Measurements from ENCODE around the gene LRSAM1.
A peak's percentile ranks its signal among the peaks of the same experiment; 100 is the strongest.

The LRSAM1 gene

DNA sequence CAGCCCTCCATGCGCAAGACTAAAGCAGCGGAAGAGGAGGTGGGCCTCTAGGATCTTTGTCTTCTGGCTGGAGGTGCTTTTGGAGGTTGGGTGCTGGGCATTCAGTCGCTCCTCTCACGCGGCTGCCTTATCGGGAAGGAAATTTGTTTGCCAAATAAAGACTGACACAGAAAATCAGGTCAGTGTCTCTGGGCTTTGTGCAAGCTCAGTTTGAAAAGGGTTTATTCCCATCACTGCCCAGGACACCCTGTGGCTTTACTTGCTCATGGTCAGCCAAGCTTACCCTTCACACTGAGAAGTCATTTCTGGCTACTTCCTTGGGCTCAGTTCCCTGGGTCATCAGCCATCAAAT lies 43.8 kb upstream of the LRSAM1 start:
- TF ChIP-seq, protein P1, sequence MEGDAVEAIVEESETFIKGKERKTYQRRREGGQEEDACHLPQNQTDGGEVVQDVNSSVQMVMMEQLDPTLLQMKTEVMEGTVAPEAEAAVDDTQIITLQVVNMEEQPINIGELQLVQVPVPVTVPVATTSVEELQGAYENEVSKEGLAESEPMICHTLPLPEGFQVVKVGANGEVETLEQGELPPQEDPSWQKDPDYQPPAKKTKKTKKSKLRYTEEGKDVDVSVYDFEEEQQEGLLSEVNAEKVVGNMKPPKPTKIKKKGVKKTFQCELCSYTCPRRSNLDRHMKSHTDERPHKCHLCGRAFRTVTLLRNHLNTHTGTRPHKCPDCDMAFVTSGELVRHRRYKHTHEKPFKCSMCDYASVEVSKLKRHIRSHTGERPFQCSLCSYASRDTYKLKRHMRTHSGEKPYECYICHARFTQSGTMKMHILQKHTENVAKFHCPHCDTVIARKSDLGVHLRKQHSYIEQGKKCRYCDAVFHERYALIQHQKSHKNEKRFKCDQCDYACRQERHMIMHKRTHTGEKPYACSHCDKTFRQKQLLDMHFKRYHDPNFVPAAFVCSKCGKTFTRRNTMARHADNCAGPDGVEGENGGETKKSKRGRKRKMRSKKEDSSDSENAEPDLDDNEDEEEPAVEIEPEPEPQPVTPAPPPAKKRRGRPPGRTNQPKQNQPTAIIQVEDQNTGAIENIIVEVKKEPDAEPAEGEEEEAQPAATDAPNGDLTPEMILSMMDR (conservative IDR thresholded peaks at IDR 0.05; ENCODE audit: low read depth, low read length), result no peak
- DNase-seq (ENCODE audit: low read depth), result no peak

DNA sequence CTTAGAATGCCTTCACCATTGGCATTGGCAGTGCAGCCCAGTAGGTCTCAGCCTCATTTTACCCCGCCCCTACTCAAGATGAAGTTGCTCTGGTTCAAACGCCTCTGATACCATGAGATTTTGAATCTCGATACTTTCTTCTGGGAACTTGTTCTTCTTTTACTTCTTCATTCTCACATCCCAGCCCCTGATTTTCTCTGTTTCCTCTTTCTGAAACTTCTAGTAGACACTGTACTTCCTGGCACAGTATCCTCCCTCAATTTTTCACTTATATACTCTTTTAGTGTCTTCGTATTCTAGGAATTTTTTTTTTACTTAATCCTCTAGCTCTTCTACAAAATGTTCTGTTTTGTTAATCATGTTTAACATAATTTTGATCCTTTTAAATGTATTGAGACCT lies 40.2 kb upstream of the LRSAM1 start:
- TF ChIP-seq, protein P1 (conservative IDR thresholded peaks at IDR 0.05; ENCODE audit: low read depth, low read length), result no peak
- no peak for DNase-seq (ENCODE audit: low read depth)
- H3K4me3 ChIP-seq (ENCODE audit: low read depth, low read length), result no peak overlapping the region

More for the DNA sequence above, 43.8 kb upstream of the LRSAM1 start:
- no peak overlapping the region for H3K4me3 ChIP-seq (ENCODE audit: low read depth, low read length)

DNA sequence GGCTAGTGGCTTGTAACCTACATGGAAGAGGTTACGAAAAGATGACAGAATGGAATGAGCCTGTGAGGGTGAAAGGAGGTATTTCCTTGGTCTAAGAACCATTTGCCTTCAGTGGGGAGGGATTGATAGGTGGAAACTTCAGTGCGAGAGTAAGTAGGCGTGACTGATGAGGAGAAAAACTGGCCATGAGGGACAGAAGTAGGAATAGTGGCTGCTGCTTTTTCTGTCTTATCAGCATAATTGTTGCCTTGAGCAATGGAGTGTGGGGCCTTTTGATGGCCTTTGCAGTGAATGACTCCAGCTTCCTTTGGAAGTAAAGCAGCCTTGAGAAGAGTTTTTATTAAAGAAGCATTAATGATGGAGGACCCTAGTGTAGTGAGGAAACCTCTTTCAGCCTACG lies 36.2 kb upstream of the LRSAM1 start:
- H3K4me3 ChIP-seq (ENCODE audit: low read depth, low read length), result no peak overlapping the region
- TF ChIP-seq, protein P1 (conservative IDR thresholded peaks at IDR 0.05; ENCODE audit: low read depth, low read length), result no peak
- DNase-seq (ENCODE audit: low read depth), result no peak

DNA sequence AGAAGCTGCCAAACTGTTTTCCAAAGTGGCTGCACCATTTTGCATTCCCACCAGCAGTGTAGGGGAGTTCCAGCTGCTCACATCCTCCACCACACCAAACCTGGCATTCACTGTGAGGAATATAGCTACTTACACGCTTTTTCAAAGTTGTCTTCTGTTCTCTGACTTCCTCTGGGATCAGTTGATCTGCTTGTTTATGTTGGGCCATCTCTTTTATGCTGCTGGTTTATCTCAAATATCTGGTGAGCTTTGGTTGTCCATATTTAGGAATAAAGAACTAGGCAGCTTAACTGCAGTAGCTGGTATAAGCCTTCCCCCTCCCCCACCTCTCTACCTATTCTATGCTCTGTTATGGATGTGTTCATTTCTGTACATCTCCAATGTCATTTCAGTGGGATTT lies 35.7 kb upstream of the LRSAM1 start:
- TF ChIP-seq, protein P1 (conservative IDR thresholded peaks at IDR 0.05; ENCODE audit: low read depth, low read length), result no peak
- H3K4me3 ChIP-seq (ENCODE audit: low read depth, low read length), result no peak overlapping the region
- DNase-seq (ENCODE audit: low read depth), result no peak

DNA sequence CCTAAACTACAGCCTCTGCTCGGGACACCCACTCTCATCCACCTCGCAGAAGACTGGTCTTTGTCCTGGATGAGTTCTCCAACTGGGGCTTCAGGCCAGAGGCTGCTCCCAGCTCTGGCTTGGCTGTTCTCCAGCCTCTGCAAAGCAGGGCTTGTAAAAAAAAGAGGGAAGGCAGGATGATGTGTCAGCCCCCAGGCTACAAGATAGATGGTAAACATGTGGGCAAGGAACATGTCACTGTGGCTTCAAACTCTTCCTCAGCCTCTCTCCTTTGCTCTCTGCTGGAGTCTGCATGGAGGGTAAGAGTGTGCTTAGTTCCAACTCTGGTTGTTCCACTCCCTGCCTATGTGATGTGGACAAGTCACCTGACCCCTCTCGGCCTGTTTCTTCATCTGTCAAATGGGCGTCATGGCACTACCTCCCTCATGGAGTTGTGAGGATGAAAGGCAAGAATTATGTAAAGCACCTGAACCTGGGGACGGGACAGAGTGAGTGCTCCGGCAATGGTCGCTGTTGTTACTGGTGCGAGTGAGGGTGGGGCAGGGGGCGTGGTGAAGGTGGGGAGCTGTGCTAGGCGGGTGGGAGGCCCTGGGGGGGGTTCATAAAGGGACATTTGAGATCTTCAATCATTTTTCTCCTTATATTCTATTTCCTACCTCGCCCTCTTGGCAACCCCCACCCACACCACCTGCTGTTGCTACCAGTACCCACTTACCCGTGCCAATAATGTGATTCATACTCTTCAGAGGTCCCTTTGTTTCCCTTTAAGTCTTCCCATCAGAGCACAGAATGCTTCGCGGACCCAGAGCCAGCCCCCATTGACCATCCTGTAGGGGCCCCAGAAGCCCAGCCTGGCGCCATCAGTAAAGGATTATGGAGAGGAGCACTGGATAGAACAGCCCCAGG lies 33.9 kb upstream of the LRSAM1 start:
- no peak for DNase-seq (ENCODE audit: low read depth)
- no peak overlapping the region for H3K4me3 ChIP-seq (ENCODE audit: low read depth, low read length)

DNA sequence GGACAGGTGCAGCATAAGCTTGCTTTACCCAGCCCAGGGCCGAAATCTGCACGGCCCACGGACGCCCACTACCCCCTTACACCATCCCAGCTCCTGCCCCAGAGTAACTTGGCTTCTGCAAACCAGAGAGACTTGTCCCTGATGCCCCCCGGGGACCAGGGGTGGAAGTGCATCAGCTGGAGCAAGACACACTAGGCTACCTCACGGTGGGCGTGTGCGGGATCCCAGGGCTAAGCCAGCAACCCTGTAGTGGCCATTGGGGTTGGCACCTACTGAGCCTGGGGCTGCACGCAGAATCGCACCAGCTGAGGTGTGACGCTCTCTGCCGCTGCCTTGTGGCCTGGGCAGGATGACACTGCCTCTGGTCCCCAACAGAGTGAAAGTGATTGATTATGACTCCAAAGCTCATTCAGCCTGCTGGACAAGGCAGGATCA lies 33.3 kb upstream of the LRSAM1 start:
- DNase-seq (ENCODE audit: low read depth), result peak; percentile 33
- no peak overlapping the region for H3K4me3 ChIP-seq (ENCODE audit: low read depth, low read length)
- TF ChIP-seq, protein P1 (conservative IDR thresholded peaks at IDR 0.05; ENCODE audit: low read depth, low read length), result peak; percentile 43

More for the DNA sequence above, 33.9 kb upstream of the LRSAM1 start:
- TF ChIP-seq, protein P1 (conservative IDR thresholded peaks at IDR 0.05; ENCODE audit: low read depth, low read length), result no peak

DNA sequence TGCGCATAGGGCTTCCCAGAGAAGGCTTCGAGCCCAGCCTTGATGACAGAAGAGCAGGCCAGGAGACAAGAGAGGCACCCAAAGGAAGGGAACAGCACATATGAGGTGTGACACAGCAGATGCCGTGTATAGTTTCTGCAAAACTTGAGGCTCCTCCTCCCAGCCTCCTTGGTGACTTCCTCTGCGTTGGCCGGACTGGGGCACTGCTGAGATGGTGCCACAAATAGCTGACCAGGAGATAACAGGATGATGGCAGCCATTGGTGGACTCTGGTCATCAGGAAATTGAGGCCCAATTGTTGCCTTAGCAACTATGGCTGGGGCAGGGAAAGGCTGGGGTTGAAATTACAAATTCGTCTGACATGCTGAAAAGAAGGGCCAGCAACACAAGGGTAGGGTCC lies 32.0 kb upstream of the LRSAM1 start:
- no peak for DNase-seq (ENCODE audit: low read depth)
- TF ChIP-seq, protein P1 (conservative IDR thresholded peaks at IDR 0.05; ENCODE audit: low read depth, low read length), result no peak
- peak overlapping the region; percentile 49 for H3K4me3 ChIP-seq (ENCODE audit: low read depth, low read length)

Measured in choroid plexus epithelial cell (primary cell).